CD4-positive, alpha-beta T cell treated with Interleukin-6 at 100 ng/mL for 8 hours (primary cell): ENCODE results near the gene ELOA2.
"Not testable (repeated sequence)": the region's sequence is repeated elsewhere in the genome, so short reads cannot be mapped to it uniquely, and the experiment has no call there.

Source experiments
- DNase-seq: peaks from one replicate; pipeline ENCODE4 v3.0.0-alpha.2; 2020; ENCODE audit warnings: mixed read lengths, low spot score

The ELOA2 gene

DNA sequence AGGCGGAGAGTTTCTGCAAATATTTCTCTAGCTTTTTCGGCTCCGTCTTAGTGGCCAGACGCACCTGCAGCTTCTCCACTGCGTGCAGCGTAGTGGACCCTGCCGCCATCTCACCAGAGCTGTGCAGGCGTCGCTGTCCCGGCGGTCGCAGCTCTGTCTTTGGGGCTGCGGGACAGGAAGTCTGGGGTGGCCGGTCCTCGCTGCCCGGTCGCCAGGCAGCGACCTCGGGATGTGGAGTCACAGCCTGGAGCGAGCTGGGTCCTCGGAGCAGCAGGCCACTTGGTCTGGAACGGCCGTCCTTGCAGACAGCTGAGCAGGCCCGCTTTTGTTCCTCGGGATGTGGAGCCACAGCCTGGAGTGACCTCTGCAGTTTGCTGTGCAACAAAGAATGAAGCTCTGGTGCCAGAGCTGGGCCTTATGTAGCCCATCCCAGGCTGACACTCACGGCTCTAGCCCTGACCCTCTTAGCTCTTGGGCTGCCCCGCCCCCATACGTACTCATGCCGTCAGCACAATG is at the start of gene ELOA2:
Gene ELOA2, minus strand, starts transcription at position 466 of the 516 bp plus-strand sequence. Its CDS starts 357 bp downstream, at position 109.
- no peak for DNase-seq

DNA sequence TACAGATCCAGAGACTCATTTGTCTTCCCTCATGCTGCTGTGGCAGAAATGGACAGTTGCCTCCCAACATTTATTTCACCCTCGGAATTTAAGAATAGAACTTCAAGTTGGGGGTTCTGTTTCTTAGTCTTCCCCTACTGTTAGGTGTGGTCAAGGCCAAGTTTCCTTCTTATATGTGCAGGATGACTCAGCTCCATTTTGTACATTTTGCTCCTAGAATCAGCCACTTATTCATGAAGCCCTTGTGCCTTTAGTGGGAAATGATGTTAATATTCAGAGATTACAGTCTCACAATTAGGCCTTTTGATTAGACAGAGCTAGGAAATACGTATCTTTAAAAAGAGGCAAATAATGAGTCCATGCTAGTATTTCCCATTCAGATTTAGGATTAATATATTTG is 46.2 kb upstream of the ELOA2 start:
- DNase-seq: no peak

GRCh38 chr18:47080872-47081271 is 45.5 kb upstream of the ELOA2 start:
- no peak for DNase-seq

DNA sequence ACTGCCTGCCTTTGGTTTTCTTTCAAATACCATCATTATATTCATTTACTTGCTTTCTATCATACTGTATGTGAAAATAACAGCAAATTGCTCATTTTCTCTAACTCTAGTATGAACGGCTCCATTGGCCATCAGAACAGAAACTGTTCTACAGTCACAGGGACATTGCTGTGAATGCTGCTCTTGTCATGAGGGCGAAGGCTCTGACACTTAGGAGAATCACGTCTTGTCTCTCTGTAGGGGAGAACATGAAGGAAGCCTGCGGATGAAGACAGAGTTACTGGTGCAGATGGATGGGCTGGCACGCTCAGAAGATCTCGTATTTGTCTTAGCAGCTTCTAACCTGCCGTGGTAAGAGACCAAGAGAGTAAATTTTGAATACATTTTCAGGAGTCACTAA is 41.7 kb upstream of the ELOA2 start:
- DNase-seq: no peak

GRCh38 chr18:47075098-47075883 is 39.9 kb upstream of the ELOA2 start:
- no peak for DNase-seq

GRCh38 chr18:47067648-47068047 is 32.2 kb upstream of the ELOA2 start:
- no peak for DNase-seq

GRCh38 chr18:47063096-47063495 is 27.7 kb upstream of the ELOA2 start:
- DNase-seq: no peak

GRCh38 chr18:47062471-47062870 is 27.1 kb upstream of the ELOA2 start:
- no peak for DNase-seq

GRCh38 chr18:47054369-47054768 is 18.9 kb upstream of the ELOA2 start:
- no peak for DNase-seq

DNA sequence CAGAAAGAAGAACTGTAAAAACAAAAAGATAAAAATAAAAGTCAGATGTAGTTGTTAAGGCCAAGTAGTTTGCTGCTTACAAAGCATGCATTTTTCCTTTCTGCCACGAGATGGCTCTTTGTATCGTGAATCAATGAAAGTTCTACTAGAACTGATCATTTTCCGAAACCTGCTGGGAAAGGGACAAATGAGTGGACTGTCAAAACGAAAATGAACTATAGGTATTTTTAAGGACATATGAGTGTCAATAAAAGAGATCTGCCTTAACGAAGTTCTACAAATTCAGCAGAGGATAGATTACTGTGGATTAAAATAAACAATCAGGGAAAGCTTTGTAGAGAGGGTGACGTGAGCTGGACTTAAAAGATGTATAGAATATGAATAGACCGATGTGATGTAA is 15.0 kb upstream of the ELOA2 start:
- DNase-seq: no peak

- DNase-seq: no peak
Observed at GRCh38 chr18:47040982-47041381, 5.6 kb upstream of the ELOA2 start.

- DNase-seq: no peak
Observed at GRCh38 chr18:47036927-47037578, 1.6 kb upstream of the ELOA2 start.

DNA sequence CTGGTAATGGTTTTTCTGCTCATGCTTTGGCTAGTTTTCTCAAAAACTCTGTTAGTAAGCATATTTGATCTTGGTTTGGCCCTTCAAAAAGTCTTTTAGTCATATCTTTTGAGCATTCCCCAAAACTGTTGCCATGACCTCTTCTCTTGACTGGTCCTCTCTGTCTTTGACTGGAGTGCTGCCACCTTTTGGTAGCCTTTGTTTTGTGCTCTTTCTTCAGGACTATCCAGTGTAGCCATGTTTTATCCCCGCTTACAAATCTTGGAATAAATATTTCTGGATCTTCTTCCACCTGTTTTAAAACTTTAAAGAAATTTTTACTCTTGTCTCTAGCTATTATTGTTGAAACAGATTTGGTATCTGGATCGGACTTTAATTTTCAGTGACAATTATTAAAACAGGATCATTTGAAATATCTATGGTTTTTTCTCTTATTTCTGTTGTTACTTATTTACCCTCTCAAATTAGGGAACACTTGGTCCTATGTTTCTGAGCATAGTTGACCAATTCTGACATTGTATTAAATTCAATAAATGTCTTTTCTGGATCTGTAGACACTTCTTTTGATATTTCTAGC is 965 bp upstream of the ELOA2 start:
- no peak for DNase-seq

DNA sequence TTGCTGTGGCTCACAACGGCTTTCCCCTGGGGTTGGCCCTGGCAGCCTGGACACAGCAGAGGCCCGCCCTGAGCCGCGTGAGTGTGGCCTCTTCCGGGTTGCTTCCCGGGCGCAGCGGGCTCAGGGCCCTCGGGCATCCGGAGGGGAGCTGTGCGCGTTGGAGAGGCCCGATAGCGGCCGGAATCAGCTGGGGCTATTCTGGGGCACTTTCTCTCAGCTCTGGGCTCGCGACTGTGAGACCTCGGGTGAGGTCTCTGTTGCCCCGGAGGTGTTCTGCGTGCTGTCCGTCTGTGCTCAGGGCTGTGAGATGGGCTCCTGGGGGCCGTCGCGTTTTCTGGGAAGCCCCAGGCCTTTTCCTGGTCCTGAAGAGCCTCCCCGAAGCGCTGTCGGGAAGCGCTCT is 830 bp downstream of the ELOA2 start:
- not testable (repeated sequence) for DNase-seq

GRCh38 chr18:47032945-47033344 is 2.5 kb downstream of the ELOA2 start:
- DNase-seq: no peak

- DNase-seq: not testable (repeated sequence)
Observed at GRCh38 chr18:47030887-47031286, 4.5 kb downstream of the ELOA2 start.

DNA sequence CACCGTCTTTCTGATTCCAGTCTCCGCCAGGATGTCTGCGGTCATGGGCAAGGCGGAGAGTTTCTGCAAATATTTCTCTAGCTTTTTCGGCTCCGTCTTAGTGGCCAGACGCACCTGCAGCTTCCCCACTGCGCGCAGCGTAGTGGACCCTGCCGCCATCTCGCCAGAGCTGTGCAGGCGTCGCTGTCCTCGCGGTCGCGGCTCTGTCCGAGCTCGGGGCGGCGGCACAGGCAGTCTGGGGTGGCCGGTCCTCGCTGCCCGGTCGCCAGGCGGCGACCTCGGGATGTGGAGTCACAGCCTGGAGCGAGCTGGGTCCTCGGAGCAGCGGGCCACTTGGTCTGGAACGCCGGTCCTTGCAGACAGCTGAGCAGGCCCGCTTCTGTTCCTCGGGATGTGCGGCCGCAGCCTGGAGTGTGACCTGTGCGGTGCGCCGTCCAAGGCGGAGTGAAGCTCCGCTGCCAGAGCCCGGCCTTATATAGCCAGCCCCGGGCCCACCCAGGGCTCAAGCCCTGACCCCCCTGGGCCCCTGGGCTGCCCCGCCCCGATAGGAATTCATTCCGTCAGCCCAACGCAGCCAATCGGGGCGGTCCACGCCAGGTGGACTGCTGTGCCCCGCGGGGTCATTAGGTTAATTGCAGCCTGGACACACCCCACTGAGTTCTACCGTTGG is 5.6 kb downstream of the ELOA2 start:
- not testable (repeated sequence) for DNase-seq

DNA sequence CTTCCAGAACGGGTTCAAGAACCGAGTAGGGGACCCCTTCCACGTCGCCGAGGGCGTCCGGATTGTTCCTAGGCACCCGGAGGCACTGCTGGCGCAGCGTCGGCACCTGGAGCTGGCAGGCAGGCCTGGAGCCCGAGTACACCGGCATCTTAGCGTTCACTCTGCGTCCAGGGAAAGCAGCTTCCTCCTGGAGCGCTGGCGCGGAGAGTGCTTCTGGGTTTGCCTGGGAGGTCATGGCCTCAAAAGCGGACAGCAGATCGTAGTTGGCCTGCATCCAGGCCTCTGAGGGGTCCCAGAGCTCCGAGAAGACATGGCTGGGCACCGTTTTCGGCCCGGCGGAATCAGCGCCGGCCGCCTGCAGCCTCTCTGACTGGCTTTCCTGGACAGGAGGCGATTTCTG is 6.7 kb downstream of the ELOA2 start:
- DNase-seq: not testable (repeated sequence)

GRCh38 chr18:47025557-47026174 is 9.8 kb downstream of the ELOA2 start:
- DNase-seq: not testable (repeated sequence)

DNA sequence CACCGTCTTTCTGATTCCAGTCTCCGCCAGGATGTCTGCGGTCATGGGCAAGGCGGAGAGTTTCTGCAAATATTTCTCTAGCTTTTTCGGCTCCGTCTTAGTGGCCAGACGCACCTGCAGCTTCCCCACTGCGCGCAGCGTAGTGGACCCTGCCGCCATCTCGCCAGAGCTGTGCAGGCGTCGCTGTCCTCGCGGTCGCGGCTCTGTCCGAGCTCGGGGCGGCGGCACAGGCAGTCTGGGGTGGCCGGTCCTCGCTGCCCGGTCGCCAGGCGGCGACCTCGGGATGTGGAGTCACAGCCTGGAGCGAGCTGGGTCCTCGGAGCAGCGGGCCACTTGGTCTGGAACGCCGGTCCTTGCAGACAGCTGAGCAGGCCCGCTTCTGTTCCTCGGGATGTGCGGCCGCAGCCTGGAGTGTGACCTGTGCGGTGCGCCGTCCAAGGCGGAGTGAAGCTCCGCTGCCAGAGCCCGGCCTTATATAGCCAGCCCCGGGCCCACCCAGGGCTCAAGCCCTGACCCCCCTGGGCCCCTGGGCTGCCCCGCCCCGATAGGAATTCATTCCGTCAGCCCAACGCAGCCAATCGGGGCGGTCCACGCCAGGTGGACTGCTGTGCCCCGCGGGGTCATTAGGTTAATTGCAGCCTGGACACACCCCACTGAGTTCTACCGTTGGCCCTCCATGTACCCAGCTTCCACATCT is 11.5 kb downstream of the ELOA2 start:
- DNase-seq: not testable (repeated sequence)

GRCh38 chr18:47022821-47023220 is 12.6 kb downstream of the ELOA2 start:
- not testable (repeated sequence) for DNase-seq
